Retinal pigment epithelial cell (primary cell): Measurements from ENCODE around the gene PLEKHA8.

ENCODE experiments used
- DNase-seq: peaks from one replicate; pipeline ENCODE4 v3.0.0-alpha.2; 2010; ENCODE audit warnings: low read depth
- H3K4me3 ChIP-seq: 2 replicates; pipeline ENCODE4 v1.5.1; 2011; ENCODE audit warnings: mild to moderate bottlenecking, low read length, control low read depth, moderate library complexity
- TF ChIP-seq, protein P1 (sequence below): conservative IDR thresholded peaks from 2 replicates; pipeline ENCODE4 v1.5.1; 2011; ENCODE audit warnings: low read depth, low read length, control low read depth, inconsistent platforms

Gene PLEKHA8

DNA sequence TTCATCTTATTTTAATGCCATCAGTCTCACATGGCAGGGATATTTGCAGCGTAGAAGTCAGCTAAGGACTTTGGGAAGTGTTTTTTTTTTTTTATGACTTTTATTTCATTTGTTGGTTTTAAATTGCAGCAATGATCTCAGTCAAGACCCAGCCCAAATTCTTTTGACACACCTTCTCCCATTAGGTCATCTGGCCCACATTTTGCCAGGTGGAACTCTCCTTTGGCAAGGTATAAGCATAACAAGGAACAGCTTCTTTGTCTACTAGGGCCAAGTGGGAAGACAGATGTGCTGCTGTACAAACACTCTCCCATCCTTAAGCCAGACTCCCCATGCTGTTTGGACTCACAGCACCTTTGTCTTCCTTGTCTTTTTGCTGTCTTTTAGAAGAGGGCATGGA lies 41.8 kb downstream of the PLEKHA8 start:
- no peak overlapping the region for H3K4me3 ChIP-seq
- TF ChIP-seq, protein P1, sequence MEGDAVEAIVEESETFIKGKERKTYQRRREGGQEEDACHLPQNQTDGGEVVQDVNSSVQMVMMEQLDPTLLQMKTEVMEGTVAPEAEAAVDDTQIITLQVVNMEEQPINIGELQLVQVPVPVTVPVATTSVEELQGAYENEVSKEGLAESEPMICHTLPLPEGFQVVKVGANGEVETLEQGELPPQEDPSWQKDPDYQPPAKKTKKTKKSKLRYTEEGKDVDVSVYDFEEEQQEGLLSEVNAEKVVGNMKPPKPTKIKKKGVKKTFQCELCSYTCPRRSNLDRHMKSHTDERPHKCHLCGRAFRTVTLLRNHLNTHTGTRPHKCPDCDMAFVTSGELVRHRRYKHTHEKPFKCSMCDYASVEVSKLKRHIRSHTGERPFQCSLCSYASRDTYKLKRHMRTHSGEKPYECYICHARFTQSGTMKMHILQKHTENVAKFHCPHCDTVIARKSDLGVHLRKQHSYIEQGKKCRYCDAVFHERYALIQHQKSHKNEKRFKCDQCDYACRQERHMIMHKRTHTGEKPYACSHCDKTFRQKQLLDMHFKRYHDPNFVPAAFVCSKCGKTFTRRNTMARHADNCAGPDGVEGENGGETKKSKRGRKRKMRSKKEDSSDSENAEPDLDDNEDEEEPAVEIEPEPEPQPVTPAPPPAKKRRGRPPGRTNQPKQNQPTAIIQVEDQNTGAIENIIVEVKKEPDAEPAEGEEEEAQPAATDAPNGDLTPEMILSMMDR, result no peak
- no peak for DNase-seq

DNA sequence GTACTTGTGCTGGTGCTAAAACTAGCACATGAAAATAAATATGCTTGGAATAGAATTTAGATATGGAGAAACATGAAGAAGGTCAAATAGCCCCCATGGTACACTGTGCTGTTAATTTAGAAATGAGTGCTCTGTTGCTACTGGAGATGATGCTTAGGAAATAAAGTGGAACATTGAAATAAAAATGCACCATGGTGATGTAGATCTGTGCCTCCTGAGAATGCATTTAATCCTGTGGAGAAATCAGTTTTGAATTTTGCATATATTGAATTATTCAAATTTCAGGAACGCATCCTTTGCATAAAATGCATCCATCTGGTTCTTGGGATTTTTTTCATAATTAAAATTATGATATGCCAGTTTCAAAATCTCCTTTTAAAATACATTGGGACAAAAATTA lies 44.5 kb downstream of the PLEKHA8 start:
- TF ChIP-seq, protein P1, result no peak

GRCh38 chr7:30074422-30075030 lies 46.3 kb downstream of the PLEKHA8 start:
- TF ChIP-seq, protein P1, result peak; percentile 60
- no peak for DNase-seq
- no peak overlapping the region for H3K4me3 ChIP-seq

More for the DNA sequence above, 44.5 kb downstream of the PLEKHA8 start:
- H3K4me3 ChIP-seq, result no peak overlapping the region
- no peak for DNase-seq

DNA sequence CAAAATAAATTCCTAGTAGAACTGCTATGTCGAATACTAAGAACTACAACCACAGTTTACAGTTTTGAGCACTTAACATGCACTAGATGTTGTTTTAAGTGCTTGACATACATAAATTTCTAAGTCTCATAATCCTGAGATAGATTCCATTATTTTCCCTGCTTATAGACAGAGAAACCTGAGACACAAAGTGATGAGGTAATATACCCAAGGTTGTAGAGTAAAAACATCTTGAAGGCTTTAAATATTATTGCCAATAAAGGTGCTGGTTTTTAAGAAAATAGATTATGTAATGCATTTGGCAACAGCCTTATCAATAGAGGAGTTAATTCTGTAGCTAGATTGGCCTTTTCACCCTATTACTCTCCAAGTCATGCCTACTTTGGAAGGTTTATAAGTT lies 48.2 kb downstream of the PLEKHA8 start:
- DNase-seq, result no peak
- TF ChIP-seq, protein P1, result no peak
- H3K4me3 ChIP-seq, result no peak overlapping the region

- no peak overlapping the region for H3K4me3 ChIP-seq
- TF ChIP-seq, protein P1, result no peak
- DNase-seq, result no peak
These were observed 50.1 kb downstream of the PLEKHA8 start for GRCh38 chr7:30078280-30078679.

- DNase-seq, result no peak
- TF ChIP-seq, protein P1, result no peak
- no peak overlapping the region for H3K4me3 ChIP-seq
These were observed 51.7 kb downstream of the PLEKHA8 start for GRCh38 chr7:30079880-30080279.

DNA sequence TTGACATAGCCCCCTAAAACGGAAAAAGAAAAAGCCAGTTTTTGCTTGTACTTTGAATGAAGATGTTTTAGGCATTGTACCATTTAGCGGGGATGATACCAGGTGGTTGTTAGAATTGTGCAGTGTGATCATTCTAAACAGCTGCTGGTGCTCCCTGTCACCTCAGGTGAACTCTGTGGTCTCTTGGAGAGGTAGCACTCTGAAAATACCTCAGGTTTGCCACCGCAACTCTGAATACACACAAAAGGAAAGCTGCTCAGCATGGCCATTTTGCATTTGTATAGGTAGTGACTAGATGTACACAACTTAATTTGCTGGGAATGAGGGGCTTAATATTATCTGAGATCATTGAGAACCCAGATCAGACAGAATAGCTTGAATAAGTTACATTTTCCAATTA lies 52.6 kb downstream of the PLEKHA8 start:
- no peak overlapping the region for H3K4me3 ChIP-seq
- DNase-seq, result no peak
- TF ChIP-seq, protein P1, result no peak
